Mucosa of stomach (tissue), 1 donor: ENCODE data around the gene OVCH2.
"Not testable (repeated sequence)": the region's sequence is repeated elsewhere in the genome, so short reads cannot be mapped to it uniquely, and the experiment has no call there.

ENCODE experiments used
- H3K27me3 ChIP-seq: one replicate; pipeline ENCODE4 v1.7.0; 2013; ENCODE audit warnings: mild to moderate bottlenecking, low read length; ENCODE audit not compliant: control insufficient read depth, insufficient read depth
- H3K36me3 ChIP-seq: one replicate; pipeline ENCODE4 v1.7.0; 2013; ENCODE audit warnings: low read length; ENCODE audit not compliant: control insufficient read depth, insufficient read depth
- H3K4me1 ChIP-seq: one replicate; pipeline ENCODE4 v1.7.0; 2013; ENCODE audit warnings: mild to moderate bottlenecking, low read length; ENCODE audit not compliant: control insufficient read depth, insufficient read depth
- H3K4me3 ChIP-seq: one replicate; pipeline ENCODE4 v1.7.0; 2013; ENCODE audit warnings: low read length
- H3K9ac ChIP-seq: one replicate; pipeline ENCODE4 v1.7.0; 2013; ENCODE audit warnings: mild to moderate bottlenecking, low read length, moderate library complexity
- H3K9me3 ChIP-seq: one replicate; pipeline ENCODE4 v1.7.0; 2013; ENCODE audit warnings: mild to moderate bottlenecking, low read length, moderate library complexity; ENCODE audit not compliant: control insufficient read depth
- donor health status: Pancreatic carcinoma.

The OVCH2 gene

DNA sequence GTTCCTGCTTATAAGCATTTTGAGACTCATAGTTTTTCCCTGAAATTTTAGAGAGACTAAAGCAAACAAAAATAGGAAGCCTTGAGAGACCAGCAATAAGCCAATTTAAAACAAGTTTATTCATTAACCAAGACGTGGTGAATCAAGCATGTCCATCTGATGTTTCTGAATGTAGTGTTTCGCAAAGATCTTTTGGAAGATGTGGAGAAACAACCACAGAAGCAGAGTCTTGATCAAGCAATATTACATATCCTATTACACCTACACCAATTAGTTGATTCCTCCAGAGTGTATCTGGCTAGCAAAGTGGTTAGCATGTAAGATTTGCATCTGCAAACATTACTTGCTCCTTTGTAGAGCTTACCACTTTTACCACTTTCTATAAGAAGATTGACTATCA lies at the start of gene OVCH2:
Gene OVCH2, minus strand, starts transcription at position 101 of the 400 bp plus-strand sequence. Its CDS starts 83 bp downstream, at position 18.
- H3K9ac ChIP-seq = no peak within 1 kb of the TSS
- H3K27me3 ChIP-seq = no peaks in the 10 kb centered on the region

DNA sequence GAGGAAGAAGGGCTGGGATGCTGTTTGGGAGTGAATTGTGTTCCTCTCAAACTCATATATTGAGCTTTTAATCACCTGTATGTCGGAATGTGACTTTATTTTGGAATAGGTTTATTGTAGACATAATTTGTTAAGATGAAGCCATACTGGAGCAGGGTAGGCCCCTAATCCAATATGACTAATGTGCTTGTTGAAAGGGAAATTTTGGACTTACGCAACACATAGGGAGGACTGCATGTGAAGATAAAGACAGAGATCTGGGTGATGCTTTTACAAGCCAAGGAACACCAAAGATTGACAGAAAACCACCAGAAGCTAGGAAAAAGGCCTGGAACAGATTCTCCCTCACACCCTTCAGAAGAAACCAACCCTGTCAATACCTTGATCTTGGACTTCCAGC lies 43.2 kb upstream of the OVCH2 start:
- Histone ChIP-seq H3K4me3 (no peak overlapping the region), H3K9ac (no peak overlapping the region), H3K9me3 (no peaks in the 10 kb centered on the region), H3K27me3 (no peaks in the 10 kb centered on the region), H3K4me1 (no peaks in the 10 kb centered on the region), H3K36me3 (no peaks in the 10 kb centered on the region)

More for the DNA sequence above, at the start of gene OVCH2:
- no peaks in the 10 kb centered on the region for H3K9me3 ChIP-seq
- H3K36me3 ChIP-seq = no peaks in the 10 kb centered on the region
- no peak within 1 kb of the TSS for H3K4me3 ChIP-seq
- no peaks in the 10 kb centered on the region for H3K4me1 ChIP-seq

DNA sequence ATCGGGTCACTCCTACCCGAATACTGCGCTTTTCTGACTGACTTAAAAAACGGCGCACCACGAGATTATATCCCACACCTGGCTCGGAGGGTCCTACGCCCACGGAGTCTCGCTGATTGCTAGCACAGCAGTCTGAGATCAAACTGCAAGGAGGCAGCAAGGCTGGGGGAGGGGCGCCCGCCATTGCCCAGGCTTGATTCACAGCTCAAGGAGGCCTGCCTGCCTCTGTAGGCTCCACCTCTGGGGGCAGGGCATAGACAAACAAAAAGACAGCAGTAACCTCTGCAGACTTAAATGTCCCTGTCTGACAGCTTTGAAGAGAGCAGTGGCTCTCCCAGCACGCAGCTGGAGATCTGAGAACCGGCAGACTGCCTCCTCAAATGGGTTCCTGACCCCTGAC lies 28.5 kb upstream of the OVCH2 start:
- not testable (repeated sequence) for H3K36me3 ChIP-seq, H3K4me3 ChIP-seq, H3K9me3 ChIP-seq, H3K27me3 ChIP-seq, H3K9ac ChIP-seq, H3K4me1 ChIP-seq

GRCh38 chr11:7714786-7715185 lies 8.5 kb upstream of the OVCH2 start:
- no peaks in the 10 kb centered on the region for H3K36me3 ChIP-seq
- H3K27me3 ChIP-seq = no peaks in the 10 kb centered on the region
- no peak overlapping the region for H3K9ac ChIP-seq
- no peak overlapping the region for H3K4me3 ChIP-seq
- no peaks in the 10 kb centered on the region for H3K9me3 ChIP-seq
- no peaks in the 10 kb centered on the region for H3K4me1 ChIP-seq

GRCh38 chr11:7703740-7704139 lies 2.5 kb downstream of the OVCH2 start:
- Histone ChIP-seq H3K4me3 (no peak overlapping the region), H3K9ac (no peak overlapping the region), H3K4me1 (no peaks in the 10 kb centered on the region), H3K9me3 (no peaks in the 10 kb centered on the region), H3K36me3 (no peaks in the 10 kb centered on the region), H3K27me3 (no peaks in the 10 kb centered on the region)

DNA sequence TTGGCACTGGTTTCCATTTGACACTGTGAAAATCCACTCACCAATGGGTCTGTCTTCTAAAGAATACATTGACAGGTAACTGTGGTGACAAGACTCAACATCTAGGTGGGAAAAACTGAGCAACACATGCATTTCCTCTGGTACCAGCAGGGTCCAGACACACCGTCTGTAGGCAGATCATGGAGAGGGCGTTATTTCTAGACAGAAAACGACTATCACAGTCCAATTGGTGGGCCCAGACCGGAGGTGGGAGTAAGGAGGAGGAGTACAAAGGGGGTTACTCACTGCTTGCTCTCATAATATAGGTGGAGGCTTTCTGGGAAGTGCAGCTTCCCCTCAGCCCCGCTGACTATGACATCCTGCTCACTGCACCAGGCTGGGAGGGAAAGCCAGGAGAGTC lies 9.9 kb downstream of the OVCH2 start:
- no peaks in the 10 kb centered on the region for H3K36me3 ChIP-seq
- H3K9me3 ChIP-seq = no peaks in the 10 kb centered on the region
- no peaks in the 10 kb centered on the region for H3K27me3 ChIP-seq
- no peaks in the 10 kb centered on the region for H3K4me1 ChIP-seq
- H3K4me3 ChIP-seq = no peak overlapping the region
- no peak overlapping the region for H3K9ac ChIP-seq

- H3K4me3 ChIP-seq = no peak overlapping the region
Measured at GRCh38 chr11:7694235-7694634, 12.0 kb downstream of the OVCH2 start.

DNA sequence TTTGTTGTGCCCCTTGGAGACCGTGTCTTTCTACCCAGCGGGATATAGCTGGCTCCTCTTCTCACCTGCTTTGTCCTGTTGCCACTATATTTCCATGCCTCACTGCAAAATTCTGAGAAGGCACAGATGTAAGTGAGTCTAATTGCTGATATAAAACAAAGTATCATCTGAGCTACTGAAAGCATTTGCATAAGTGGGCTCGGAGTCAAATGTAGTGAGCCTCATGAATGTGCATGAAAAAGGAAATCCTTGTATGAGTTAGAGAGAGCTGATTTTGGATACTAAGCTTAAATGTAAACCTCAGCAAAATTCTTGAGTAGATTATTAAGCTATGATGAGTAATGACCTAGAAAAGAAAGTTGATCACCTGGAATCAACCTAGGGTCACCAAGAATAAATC lies 13.9 kb downstream of the OVCH2 start:
- H3K9me3 ChIP-seq = no peaks in the 10 kb centered on the region
- no peaks in the 10 kb centered on the region for H3K27me3 ChIP-seq
- no peak overlapping the region for H3K9ac ChIP-seq
- no peaks in the 10 kb centered on the region for H3K36me3 ChIP-seq
- no peak overlapping the region for H3K4me3 ChIP-seq
- H3K4me1 ChIP-seq = no peaks in the 10 kb centered on the region

More at GRCh38 chr11:7694235-7694634, 12.0 kb downstream of the OVCH2 start:
- Histone ChIP-seq H3K4me1 (no peaks in the 10 kb centered on the region), H3K36me3 (no peaks in the 10 kb centered on the region), H3K9ac (no peak overlapping the region), H3K27me3 (no peaks in the 10 kb centered on the region), H3K9me3 (no peaks in the 10 kb centered on the region)

- no peak overlapping the region for H3K9ac ChIP-seq
- H3K36me3 ChIP-seq = no peaks in the 10 kb centered on the region
- no peaks in the 10 kb centered on the region for H3K27me3 ChIP-seq
- no peaks in the 10 kb centered on the region for H3K4me1 ChIP-seq
- H3K9me3 ChIP-seq = no peaks in the 10 kb centered on the region
- H3K4me3 ChIP-seq = no peak overlapping the region
Measured at GRCh38 chr11:7691759-7692350, 14.4 kb downstream of the OVCH2 start.

- Histone ChIP-seq H3K36me3 (no peaks in the 10 kb centered on the region), H3K27me3 (no peaks in the 10 kb centered on the region), H3K4me1 (no peaks in the 10 kb centered on the region), H3K4me3 (no peak overlapping the region), H3K9ac (no peak overlapping the region), H3K9me3 (no peaks in the 10 kb centered on the region)
Measured at GRCh38 chr11:7690648-7691047, 15.6 kb downstream of the OVCH2 start.

- Histone ChIP-seq H3K9me3 (no peaks in the 10 kb centered on the region), H3K27me3 (no peaks in the 10 kb centered on the region), H3K4me1 (no peaks in the 10 kb centered on the region), H3K9ac (no peak overlapping the region), H3K36me3 (no peaks in the 10 kb centered on the region), H3K4me3 (no peak overlapping the region)
Measured at GRCh38 chr11:7689239-7689638, 17.0 kb downstream of the OVCH2 start.

DNA sequence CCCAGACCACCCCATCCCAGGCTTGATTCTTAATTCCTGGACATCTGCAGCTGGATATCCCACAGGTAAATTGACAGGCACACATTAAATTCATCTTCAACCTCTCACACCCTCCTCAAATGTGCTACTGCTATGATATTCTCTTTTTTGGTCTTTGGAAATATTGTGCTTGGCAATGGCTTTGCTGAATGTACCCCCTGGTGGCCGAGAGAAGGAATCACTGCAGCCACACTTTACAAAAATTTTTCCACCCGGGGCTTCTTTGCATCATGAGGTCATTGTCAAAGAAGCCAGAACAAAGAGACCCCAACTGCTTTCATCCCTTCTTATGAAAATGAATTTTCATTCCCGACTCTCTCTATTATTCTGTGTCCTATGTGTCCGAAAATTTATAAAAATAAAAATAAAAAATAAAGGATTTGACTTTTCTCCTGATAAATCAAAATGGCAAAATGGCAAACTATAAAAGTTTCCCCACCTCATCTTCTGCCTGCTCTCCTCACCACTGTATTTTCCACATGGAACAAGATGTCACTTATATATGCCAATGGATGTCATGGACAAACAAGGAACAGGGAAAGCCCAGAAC lies 17.9 kb downstream of the OVCH2 start:
- no peak overlapping the region for H3K9ac ChIP-seq
- H3K4me1 ChIP-seq = no peaks in the 10 kb centered on the region
- no peaks in the 10 kb centered on the region for H3K9me3 ChIP-seq
- no peak overlapping the region for H3K4me3 ChIP-seq
- no peaks in the 10 kb centered on the region for H3K27me3 ChIP-seq
- no peaks in the 10 kb centered on the region for H3K36me3 ChIP-seq

DNA sequence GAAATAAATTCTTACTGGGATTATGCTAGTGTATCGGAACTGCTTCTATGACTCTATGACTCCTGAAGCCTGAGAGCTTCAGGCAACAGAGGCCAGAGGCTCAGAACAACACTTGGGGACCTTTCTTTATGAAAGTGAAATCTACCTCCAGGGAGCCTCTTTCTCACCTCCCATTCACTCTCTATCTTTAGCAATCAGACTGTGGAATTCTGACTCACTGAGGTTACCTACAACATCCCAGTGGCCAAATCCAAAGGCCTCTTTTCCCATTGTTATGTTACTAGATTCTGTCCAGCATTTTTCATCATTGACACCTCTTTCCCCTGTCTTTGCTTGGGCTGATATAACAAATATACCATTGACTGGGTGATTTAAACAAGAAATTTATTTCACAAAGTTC lies 18.9 kb downstream of the OVCH2 start:
- no peaks in the 10 kb centered on the region for H3K9me3 ChIP-seq
- no peak overlapping the region for H3K4me3 ChIP-seq
- no peaks in the 10 kb centered on the region for H3K36me3 ChIP-seq
- no peaks in the 10 kb centered on the region for H3K27me3 ChIP-seq
- H3K4me1 ChIP-seq = no peaks in the 10 kb centered on the region
- H3K9ac ChIP-seq = no peak overlapping the region
